Osteoblast (primary cell): ENCODE results near the gene MYO3A. TPM values are rescaled to one million over a fixed set of nuclear protein-coding genes. Genes with fewer than 3 reads are reported as not detected.

Experiments
- DNase-seq: peaks from one replicate; pipeline ENCODE4 v3.0.0; 2011; ENCODE audit warnings: low spot score, mixed read lengths; ENCODE audit not compliant: insufficient read length; ENCODE audit errors: missing footprints
- H2AFZ ChIP-seq: 2 replicates; pipeline ENCODE4 v1.6.0; 2011; ENCODE audit warnings: mild to moderate bottlenecking, low read length
- H3K27ac ChIP-seq: 2 replicates; pipeline ENCODE4 v1.5.1; 2011; ENCODE audit warnings: mild to moderate bottlenecking, low read depth, low read length, moderate library complexity
- H3K27me3 ChIP-seq: 2 replicates; pipeline ENCODE4 v1.6.0; 2012; ENCODE audit warnings: mild to moderate bottlenecking, control low read depth, inconsistent platforms, low read length, moderate library complexity; ENCODE audit not compliant: insufficient read depth
- H3K36me3 ChIP-seq: 2 replicates; pipeline ENCODE4 v1.5.1; 2011; ENCODE audit warnings: mild to moderate bottlenecking, low read length, control low read depth, moderate library complexity; ENCODE audit not compliant: insufficient read depth
- H3K4me1 ChIP-seq: 2 replicates; pipeline ENCODE4 v1.5.1; 2011; ENCODE audit warnings: mild to moderate bottlenecking, low read length, control low read depth, moderate library complexity; ENCODE audit not compliant: insufficient read depth
- H3K4me2 ChIP-seq: 2 replicates; pipeline ENCODE4 v1.6.0; 2011; ENCODE audit warnings: mild to moderate bottlenecking, low read length; ENCODE audit not compliant: insufficient read depth
- H3K4me3 ChIP-seq: fragments of 200-600 bp; sonication (generic); 3 replicates; pipeline ENCODE4 v1.5.1; 2012; ENCODE audit warnings: mild to moderate bottlenecking, low read length, inconsistent platforms; ENCODE audit not compliant: insufficient read depth
- H3K79me2 ChIP-seq: 2 replicates; pipeline ENCODE4 v1.6.0; 2012; ENCODE audit warnings: mild to moderate bottlenecking, low read length, control low read depth, inconsistent platforms; ENCODE audit not compliant: insufficient read depth
- H3K9me3 ChIP-seq: 2 replicates; pipeline ENCODE4 v1.5.1; 2011; ENCODE audit warnings: low read depth, low read length, control low read depth
- H4K20me1 ChIP-seq: 2 replicates; pipeline ENCODE4 v1.6.0; 2012; ENCODE audit warnings: mild to moderate bottlenecking, low read length, control low read depth; ENCODE audit not compliant: insufficient read depth
- CTCF ChIP-seq: IDR thresholded peaks from 2 replicates; pipeline ENCODE4 v1.5.1; 2011; ENCODE audit warnings: mild to moderate bottlenecking, low read depth, low read length, moderate library complexity; ENCODE audit errors: extremely low read depth
- total RNA-seq: library from RNA; depleted of rRNA; stranded (reverse); fragments of >200 nt; gene quantifications from 2 replicates; pipeline ENCODE4 v1.2.3, GENCODE V29; 2012

MYO3A gene
- total RNA-seq, 1 donor: not detected

GRCh38 chr10:26232174-26232573 is 298.1 kb downstream of the MYO3A start:
- H3K4me1 ChIP-seq: no peaks in the 10 kb centered on the region
- no peaks in the 10 kb centered on the region for H3K36me3 ChIP-seq
- no peaks in the 10 kb centered on the region for H3K9me3 ChIP-seq
- DNase-seq: no peak
- no peak overlapping the region for H3K27ac ChIP-seq
- H3K4me3 ChIP-seq: no peak overlapping the region
- no peaks in the 10 kb centered on the region for H4K20me1 ChIP-seq
- no peak overlapping the region for H3K4me2 ChIP-seq
- no peak overlapping the region for H2AFZ ChIP-seq
- TF ChIP-seq CTCF: no peak
- no peaks in the 10 kb centered on the region for H3K27me3 ChIP-seq
- H3K79me2 ChIP-seq: no peaks in the 10 kb centered on the region

- DNase-seq: no peak
- no peaks in the 10 kb centered on the region for H3K9me3 ChIP-seq
- H3K79me2 ChIP-seq: no peaks in the 10 kb centered on the region
- H2AFZ ChIP-seq: no peak overlapping the region
- H3K27ac ChIP-seq: no peak overlapping the region
- H4K20me1 ChIP-seq: no peaks in the 10 kb centered on the region
- H3K36me3 ChIP-seq: no peaks in the 10 kb centered on the region
- no peak overlapping the region for H3K4me3 ChIP-seq
- H3K4me2 ChIP-seq: no peak overlapping the region
- no peaks in the 10 kb centered on the region for H3K4me1 ChIP-seq
- no peaks in the 10 kb centered on the region for H3K27me3 ChIP-seq
- TF ChIP-seq CTCF: no peak
Observed at GRCh38 chr10:26235761-26236160, 301.7 kb downstream of the MYO3A start.

- H3K27ac ChIP-seq: no peak overlapping the region
- no peaks in the 10 kb centered on the region for H4K20me1 ChIP-seq
- no peak for DNase-seq
Observed at GRCh38 chr10:26238378-26238777, 304.3 kb downstream of the MYO3A start.

GRCh38 chr10:26242706-26243350 is 308.8 kb downstream of the MYO3A start:
- H2AFZ ChIP-seq: no peak overlapping the region

More at GRCh38 chr10:26238378-26238777, 304.3 kb downstream of the MYO3A start:
- Histone ChIP-seq H3K4me2 (no peak overlapping the region), H3K79me2 (no peaks in the 10 kb centered on the region), H3K36me3 (no peaks in the 10 kb centered on the region), H3K9me3 (no peaks in the 10 kb centered on the region), H3K27me3 (no peaks in the 10 kb centered on the region), H3K4me1 (no peaks in the 10 kb centered on the region), H3K4me3 (no peak overlapping the region), H2AFZ (no peak overlapping the region)
- TF ChIP-seq CTCF: no peak

More at GRCh38 chr10:26242706-26243350, 308.8 kb downstream of the MYO3A start:
- no peaks in the 10 kb centered on the region for H3K4me1 ChIP-seq
- no peak overlapping the region for H3K27ac ChIP-seq
- no peaks in the 10 kb centered on the region for H3K9me3 ChIP-seq
- H3K36me3 ChIP-seq: no peaks in the 10 kb centered on the region
- no peaks in the 10 kb centered on the region for H3K79me2 ChIP-seq
- H3K4me2 ChIP-seq: no peak overlapping the region
- TF ChIP-seq CTCF: no peak
- H4K20me1 ChIP-seq: no peaks in the 10 kb centered on the region
- H3K27me3 ChIP-seq: no peaks in the 10 kb centered on the region
- DNase-seq: no peak
- H3K4me3 ChIP-seq: no peak overlapping the region
